NCI-H446 treated with DMSO at 0.1 percent for 48 hours (cell line): ENCODE data around the gene NFIX.

Source experiments
- DNase-seq: peaks from one replicate; lab custom pipeline; 2025; lab: John Stamatoyannopoulos, UW

Gene NFIX

DNA sequence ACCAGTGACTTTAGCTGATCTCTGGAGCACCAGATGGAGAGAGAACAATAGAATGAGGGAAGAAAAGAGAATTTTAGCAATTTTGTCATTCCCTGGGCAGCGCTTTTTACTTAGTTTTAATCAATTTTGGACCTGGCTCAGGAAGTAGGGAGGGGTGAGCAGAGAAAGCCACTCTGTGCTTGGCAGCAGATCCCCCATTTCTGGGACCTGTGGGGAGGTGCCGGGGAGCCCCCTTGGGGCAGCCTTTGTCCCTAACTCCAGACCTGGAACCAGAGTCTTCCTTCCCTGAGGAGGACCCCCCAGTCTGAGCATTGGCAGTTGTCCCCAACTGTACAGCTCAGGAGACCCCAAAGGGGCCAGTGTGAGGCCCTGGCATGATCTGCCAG is 96.9 kb downstream of the NFIX start:
- no peak for DNase-seq

DNA sequence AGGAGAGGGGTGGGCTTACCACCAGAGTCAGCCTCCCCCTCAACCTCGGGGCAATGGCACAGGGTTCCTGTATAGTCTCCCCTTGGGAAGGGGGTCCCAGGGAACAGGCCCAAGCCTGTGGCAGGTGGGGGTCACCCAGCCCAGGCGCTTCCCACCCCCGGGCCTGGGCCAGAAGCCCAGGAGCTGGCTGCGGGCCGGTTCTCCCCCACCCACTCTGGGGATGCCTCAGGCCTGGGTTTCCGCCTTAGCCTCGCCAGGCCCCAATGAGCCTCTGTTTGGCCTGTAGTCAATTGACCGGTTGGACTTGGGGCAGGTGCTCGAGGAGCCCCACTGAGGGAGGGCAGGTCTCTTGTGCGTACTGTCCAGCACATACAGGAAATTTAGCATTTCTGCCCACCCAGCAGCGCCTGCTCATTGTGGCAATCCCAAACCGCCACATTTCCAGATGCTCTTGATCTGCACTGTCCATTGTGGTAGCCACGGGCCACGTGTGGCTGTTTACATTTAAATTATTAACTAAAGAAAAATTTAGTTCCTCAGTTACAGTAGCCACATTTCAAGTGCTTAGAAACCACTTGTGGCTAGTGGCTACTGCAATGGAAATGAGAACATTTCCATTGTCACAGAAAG is 97.4 kb downstream of the NFIX start:
- no peak for DNase-seq

DNA sequence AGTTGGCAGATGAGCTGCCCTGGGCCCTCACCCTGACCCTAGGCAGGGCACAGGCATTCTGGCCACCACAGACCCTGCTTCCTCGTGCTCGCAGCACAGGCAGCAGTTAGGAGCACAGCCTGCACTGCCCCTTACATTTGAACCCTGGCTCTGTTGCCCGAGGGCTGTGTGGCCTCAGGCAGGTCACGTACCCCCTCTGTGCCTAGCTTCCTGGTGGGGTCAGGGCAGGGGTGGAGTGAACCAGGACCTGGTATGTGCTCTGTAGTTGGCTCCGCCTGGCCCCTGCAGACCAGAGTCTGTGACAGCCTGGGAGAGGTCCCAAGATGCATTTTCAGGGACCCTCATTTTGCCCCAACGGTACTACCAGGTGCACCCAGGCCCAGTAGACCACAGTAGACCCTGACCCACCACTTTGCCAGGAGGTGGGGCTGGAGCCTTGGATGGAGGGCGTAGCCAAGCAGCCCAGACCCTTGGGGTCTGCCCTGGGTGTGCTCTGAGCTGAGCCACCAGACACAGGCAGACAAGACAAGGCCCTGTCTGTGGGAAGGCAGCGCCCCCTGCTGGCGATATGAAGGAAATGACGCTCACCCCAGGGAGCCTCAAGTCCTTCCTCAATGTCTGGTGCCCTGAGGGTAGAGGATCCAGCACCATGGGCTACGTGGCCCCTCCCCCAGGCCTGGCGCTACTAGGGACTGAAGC is 98.3 kb downstream of the NFIX start:
- peak; percentile 68 for DNase-seq

DNA sequence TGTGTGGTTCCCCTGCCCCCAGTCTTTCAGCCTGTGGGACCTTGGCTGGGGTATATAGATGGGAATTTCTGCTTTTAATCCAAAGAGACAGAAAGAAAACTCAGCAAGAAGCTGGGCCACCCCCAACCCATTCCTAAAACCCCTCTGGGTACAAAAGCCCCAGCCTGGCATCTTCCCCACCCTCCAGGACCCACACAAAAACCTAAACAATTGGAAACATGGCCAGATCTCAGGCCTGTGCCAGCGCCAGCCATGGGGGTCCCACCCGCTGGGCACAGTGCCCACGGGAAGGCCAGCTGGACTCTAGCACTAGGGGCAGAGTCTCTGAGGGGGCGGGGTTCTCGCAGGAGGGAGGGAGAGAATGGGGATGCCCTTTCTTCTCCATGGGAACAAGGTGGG is 98.8 kb downstream of the NFIX start:
- DNase-seq = no peak

DNA sequence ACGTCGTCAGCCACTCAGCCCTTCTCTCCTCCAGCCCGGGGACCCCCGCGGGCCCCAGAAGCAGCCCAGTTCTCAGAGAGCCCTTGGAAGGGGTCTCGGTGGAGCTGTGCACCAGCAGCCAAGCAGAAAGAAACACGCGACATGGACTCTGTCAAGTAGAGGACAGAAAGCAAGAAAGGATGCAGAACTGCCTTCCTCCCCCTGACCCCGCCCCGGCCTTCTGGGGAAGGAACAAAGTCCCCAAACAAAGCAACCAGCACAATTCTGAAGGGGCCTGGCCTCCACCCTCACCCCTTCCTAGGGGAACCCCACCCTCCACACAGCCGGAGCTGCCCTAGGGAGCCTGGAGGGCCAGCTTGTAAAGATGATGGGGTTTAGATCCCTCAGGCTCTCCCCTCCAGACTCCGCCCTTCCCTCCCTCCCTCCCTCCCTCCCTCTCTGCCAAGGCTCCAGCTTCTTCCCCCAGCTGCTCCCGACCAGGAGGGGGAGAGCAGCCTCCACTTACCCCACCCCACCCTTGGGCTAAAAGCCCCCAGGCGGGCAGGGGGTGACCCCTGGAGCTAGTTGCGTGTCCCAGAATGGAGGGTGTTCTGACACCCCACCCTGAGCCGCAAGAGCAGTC is 99.6 kb downstream of the NFIX start:
- no peak for DNase-seq

DNA sequence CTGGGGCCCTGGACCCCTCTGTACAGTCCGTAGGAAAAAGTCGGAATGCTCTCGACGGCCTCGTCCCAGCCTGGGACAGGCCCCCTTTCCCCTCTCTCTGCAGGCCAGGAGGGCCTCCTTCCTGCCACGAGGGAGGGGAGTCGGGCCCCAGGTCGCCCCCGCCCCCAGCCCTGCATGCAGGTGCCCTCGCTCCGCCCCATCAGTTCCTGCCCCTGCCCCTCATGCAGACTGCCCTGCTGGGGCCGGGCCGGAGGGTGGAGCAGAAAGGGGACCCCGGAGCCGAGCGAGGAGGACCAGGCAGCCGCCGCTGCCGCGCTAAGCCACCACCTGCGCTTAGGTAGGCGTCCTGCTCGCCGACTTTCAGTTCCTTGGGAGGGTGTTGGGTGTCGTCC is 100.1 kb downstream of the NFIX start:
- DNase-seq = no peak

DNA sequence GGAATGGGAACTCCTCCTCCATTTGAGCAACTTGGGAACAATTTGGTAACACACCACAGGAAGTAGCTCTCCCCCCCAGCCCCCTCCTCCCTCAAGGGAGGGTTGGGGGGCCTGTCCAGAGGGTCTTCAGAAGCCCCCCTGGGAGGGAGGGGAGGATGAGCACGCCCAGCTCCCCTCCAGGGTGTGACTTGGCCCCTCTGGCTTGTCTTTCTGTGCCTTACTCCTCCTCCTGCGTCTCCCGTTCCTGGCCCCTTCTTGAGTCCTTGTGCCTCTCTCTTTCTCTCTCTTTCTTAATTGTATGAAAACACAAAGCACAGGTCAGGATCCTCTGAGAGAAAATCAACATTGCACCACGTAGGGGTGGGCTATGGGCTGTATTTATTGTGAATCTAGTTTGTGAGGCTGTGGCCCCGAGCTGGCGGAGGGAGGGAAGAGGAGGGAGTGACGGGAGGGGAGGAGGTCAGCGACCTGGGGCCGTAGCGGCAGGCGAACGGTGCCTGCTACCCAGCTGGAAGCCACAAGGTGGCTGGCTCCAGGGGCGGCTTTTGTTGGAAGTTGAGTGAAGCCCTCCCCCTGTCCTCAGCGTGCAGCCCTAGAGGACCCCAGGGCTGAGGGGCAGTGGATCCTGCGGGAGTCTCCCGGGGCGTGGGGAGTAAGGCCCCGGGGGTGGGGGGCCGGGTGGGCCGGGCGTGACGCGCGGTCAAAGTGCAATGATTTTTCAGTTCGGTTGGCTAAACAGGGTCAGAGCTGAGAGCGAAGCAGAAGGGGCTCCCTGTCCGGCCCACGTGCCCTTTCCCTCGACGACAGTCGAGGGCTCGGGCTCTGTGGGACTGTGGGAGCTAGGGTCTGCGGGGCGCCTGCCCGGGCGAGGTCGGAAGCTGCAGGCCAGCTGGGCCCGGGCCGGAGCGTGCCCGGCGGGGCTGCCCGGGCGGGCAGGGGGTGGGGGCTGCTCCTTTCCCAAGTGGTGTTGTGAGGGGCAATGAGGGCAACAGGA is 101.0 kb downstream of the NFIX start:
- DNase-seq = no peak

DNA sequence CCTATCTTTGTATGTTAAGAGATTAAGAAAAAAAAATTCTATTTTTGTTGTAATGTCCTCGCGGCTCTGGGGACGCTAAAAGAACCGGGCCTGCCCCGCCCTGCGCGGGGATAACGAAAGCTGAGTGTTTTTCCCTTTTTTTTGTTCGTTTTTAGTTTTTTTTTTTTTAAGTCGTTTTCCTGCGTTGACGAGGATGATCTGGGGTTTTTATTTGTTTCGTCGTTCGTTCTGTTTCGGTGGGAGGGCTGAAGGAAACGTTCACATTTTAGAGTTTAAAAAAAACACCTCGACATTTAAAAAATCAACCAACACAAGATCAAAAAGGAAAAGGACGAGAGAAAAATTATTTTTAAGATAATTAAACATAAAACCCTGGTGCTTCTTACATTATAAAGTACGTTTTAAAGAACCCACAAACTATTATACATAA is 101.8 kb downstream of the NFIX start:
- no peak for DNase-seq

DNA sequence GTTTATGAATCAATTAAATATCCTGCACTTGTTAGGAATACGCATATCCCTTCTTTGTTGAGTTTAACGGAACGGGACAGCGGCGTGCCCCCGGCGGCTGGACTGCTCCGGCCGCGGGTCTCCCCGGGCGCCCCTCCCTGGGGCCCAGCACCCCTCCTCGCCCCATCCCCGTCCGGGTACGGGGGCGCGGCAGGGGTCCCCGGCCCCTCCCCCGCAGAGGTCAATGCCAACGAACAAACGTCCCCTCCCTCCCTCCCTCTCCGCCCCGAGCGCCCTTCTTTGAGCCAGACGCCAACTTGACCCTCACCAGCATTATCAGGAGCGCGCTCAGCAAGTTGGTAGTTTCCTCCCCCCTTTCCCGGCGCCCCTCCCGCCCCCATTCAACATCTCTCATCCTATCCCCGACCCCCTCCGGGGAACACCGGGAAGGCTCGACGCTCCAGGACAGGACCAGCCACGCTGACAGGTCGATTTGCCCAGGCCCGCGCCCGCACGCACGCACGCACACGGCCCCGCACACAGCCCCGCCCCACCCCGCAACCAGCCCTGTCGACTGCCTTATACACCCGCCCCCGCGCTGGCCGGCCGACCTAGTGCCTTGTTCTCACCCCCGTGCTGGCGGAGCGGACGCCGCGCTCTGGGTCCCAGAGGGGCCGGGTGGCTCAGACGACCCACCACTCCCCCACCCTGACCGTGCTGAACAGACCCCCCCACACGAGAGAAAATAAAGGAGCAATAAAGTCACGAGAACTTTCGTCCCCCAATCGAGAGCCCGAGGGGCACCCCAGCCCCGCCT is 102.4 kb downstream of the NFIX start:
- no peak for DNase-seq

DNA sequence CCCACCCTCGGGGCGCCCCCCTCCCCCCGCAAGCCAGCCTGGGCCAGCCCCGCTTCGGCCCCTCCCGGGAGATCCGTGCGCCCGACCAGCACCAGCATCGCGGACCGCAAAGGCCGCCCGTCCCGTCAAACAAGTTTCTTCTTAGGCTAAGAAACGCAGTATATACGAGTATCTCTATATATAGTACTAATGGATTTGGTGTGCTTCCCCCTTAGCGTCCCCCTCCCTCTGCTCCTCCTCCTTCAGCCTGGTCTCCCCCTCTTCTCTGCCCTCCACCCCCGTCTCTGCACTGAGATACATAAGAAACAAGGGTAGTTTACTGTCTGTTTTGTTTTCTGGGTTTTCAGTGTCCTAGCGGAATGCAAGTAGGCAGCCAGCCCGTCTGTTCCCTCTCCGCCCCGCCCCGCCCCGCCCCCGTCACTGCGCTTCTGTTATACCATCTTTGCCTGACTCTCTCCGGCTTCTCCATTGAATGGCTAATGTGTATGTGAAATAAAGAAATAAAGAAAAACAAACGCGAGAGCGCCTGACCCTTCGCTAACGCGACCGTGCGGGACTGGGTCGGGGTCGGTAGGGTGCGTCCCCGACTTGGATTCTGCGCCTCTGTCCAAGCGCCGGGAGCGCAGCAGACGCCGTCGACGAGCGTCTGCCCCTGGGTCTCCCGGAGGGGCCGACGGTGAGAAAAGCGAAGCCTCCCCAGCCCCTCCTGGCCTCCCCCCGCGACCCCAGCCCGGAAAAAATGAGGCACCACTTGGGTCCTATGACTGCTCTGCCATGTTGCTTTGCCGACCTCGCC is 103.2 kb downstream of the NFIX start:
- DNase-seq = no peak

DNA sequence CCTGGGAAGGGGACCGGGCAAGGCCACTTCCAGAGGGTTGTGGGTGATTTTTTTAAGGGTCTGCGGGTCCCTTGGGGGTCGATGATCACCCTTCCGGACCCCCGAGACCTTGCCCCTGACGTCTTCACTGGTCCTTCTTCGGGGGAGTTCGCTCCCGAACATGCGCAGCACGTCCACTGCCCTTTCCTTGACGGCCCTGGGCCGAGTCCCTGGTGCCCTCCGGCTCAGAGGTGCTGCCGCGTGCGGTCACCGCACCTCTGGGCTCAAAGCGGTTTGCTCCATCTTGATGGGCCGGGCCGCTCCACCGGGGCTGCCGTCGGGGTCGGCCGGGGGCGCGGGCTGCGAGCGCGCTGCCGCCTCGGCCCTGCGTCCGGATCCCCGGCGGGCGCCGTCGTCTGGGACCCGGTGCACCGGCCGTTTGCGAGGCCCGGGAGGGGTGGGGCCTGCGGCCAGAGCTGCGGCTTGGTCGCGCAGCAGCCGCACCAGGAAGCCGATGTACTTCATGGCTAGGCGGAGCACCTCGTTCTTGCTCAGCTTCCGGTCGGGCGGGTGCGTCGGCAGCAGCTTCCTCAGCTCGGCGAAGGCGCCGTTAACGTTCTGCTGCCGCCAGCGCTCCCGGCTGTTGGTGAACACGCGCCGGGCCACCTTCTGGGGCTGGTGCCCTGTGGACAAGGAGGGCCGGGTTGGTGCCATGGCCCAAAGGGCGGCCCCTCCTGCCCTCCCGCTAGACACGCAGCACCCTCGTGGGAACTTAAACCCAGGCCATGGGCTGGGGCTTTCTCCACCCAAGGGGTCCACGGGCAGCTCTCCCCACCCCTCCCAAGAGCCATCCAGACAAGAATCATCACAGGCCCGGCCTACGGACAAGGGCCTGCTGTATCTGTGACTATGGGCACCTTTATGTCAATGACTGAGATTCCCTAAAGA is 104.1 kb downstream of the NFIX start:
- DNase-seq = no peak

DNA sequence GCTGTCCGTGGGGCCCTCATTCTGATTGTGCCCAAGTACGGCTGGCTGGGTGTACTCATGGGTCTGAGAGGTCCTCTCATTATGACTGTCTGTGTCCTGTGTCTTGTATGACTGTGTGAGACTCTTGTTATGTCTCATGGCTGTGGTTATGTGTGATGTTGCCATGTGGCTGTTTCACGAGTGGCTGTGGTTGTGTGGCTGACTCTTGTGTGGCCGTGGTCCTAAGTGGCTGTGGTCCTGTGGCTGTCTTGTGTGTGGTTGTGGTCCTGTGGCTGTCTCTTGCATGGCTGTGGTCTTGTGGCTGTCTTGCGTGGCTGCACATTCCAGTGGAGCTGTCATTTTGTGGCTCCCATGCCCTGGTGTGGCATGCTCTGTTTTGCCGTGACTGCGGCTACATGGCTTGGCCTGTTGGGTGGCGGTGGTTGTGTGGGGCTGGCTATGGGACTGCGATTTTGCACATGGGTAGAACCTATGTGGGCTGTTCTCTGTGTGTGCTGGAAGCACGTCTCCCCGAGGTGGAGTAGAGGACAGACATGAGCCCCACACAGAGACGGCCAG is 104.8 kb downstream of the NFIX start:
- no peak for DNase-seq

DNA sequence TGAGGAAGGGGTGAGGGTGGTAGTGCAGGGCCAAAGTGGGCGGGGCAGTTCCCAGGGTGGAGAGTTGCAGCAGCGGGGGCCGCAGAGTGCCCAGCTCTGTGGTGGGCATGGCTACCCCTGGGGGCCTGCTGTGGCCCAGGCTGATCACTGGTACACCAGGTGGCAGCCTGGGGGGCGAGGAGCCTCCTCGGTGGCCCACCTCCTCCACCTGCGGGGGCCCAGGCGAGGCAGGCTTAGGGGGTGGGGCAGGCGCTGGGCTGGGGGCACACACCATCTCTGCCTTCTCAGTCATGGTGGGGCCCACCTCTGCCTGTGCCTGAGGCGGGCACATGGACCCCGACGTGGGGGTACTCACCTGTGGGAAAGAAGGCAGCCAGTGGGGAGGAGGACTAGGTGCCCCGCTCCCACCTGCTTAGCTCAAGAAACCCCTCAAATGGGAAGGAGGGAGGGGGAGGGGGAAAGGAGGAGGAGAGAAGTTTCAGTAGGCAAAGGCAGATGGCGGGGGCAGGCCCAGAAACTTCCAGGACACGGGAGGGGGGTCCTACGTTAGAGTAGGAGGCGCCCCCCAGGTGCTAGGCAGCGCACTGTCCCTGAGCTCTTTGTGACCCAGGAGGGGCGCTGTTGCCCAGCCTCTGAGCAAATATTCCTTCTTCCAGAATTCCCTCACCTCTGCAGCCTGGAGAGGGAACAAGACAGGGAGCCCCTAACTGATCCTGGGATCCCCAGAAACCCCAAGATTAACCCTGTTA is 105.7 kb downstream of the NFIX start:
- DNase-seq = no peak

DNA sequence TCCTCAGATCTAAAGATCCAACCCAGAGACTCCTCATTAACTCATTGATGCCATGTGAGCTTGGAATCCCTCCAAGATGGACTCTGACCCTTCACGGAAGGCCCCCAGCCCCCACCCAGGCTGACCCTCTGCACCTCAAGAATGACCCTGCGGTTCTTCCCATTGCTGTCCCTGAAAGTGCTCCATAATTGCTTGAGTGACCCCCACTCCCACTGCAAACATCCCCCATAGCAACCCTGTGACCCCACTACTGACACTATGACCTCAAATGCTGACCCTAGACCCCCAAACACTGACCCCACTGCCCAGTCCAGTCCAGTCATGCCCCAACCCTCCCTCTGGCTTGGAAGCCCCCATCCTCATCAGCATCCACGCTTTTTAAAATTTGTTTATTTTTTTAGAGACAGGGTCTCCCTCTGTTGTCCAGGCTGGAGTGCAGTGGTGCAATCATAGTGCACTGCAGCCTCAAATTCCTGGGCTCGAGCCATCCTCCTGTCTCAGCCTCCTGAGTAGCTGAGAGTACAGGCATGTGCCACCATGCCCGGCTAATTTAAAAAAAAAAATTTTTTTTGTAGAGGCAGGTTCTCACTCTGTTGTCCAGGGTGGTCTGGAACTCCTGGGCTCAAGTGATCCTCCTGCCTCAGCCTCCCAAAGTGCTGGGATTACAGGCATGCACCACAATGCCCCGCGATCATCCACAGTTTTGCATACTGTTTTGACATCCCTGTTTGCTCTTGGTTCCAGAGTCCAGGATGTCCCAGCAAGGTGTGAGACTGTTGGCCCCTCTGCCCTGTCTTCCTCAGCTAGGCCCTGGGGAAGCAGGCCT is 106.5 kb downstream of the NFIX start:
- no peak for DNase-seq

DNA sequence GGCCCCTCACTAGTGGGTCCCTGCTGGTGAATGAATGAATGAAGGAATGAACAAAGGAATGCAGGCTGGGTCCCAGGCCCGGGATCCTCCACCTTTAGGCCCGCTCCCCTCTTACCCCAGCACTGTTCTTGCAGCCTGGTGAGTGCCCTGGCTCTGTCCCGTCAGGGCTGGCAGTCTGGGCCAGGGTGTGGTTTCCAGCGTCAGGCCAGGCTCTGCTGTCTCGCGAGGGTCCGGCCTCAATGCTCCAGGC is 107.1 kb downstream of the NFIX start:
- no peak for DNase-seq

DNA sequence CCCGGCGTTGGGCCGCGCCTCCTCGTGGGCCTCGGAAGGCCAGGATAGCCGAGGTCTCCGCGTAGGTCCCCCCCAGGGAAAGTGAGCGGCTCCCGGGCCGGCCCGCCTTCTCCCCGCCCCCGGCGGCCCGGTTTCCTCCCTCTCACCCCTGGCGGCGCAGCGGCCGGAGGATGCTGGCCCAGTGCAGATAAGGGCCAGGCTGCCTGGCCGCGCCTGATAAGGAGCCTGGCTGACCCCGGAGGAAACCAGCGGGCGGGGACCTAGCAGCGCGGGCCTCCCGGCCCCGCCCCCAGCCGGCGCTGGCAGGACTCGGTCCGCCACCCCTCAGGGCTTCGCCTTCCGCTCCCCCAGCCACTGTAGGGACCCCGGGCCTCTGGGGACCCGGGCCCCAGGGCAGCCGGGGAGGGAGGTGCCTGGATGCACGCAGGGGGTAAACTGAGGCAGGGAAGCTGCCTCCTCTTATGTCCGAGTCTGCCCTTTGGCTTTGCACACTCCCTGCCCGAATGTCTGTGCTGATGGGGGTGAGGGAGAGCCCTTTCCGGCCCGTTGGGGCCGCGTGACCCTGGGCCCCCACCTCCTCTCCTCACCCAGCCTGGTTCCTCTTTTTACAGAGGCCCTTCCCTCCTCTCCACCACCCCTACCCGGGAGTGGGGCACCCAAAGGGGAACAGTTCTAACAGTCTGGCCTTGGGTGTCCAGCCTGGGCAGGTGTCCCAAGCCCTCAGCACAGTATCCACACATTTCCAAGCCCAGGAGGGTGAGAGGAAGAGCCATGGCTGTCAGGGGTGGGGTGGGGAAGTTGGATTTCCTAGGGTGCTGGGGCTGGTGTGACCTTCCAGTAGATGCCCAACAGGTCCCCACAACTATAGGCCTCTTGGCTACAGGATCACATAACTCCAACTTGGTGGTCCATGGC is 107.6 kb downstream of the NFIX start, which contains the start of gene LYL1:
TSS of gene LYL1 (minus strand) at position 193 of the 915 bp plus-strand sequence. CDS start 1,687 bp downstream, outside the sequence.
- DNase-seq = no peak
